H9 (cell line): ENCODE measurements around the gene HAUS6. TPM values are rescaled to one million over a fixed set of nuclear protein-coding genes. Genes with fewer than 3 reads are reported as not detected.

Source experiments
- DNase-seq: peaks from one replicate; pipeline ENCODE4 v3.0.0-alpha.2; 2017
- H2AFZ ChIP-seq: one replicate; pipeline ENCODE4 v1.6.1; 2013; ENCODE audit warnings: mild to moderate bottlenecking, low read length, control low read depth, moderate library complexity
- H2AK5ac ChIP-seq: 2 replicates; pipeline ENCODE4 v1.6.1; 2013; ENCODE audit warnings: low read length, control low read depth, mixed read lengths; ENCODE audit not compliant: insufficient read length
- H2BK120ac ChIP-seq: one replicate; pipeline ENCODE4 v1.6.1; 2013; ENCODE audit warnings: low read depth, mild to moderate bottlenecking, low read length, control low read depth, inconsistent platforms; ENCODE audit not compliant: poor library complexity, severe bottlenecking
- H2BK12ac ChIP-seq: 2 replicates; pipeline ENCODE4 v1.6.1; 2013; ENCODE audit warnings: low read length, control low read depth, mixed read lengths, low read depth; ENCODE audit not compliant: insufficient read length
- H2BK15ac ChIP-seq: 2 replicates; pipeline ENCODE4 v1.6.1; 2013; ENCODE audit warnings: low read depth, low read length, control low read depth
- H2BK20ac ChIP-seq: one replicate; pipeline ENCODE4 v1.6.1; 2013; ENCODE audit warnings: low read depth, mild to moderate bottlenecking, low read length, control low read depth, inconsistent platforms; ENCODE audit not compliant: poor library complexity, severe bottlenecking
- H2BK5ac ChIP-seq: 2 replicates; pipeline ENCODE4 v1.6.1; 2013; ENCODE audit warnings: low read length, control low read depth, mixed read lengths; ENCODE audit not compliant: insufficient read length
- H3K14ac ChIP-seq: 2 replicates; pipeline ENCODE4 v1.6.1; 2013; ENCODE audit warnings: low read length, control low read depth; ENCODE audit not compliant: insufficient read depth
- H3K18ac ChIP-seq: 2 replicates; pipeline ENCODE4 v1.6.1; 2013; ENCODE audit warnings: low read depth, mild to moderate bottlenecking, mixed read lengths, low read length, control low read depth; ENCODE audit not compliant: insufficient read length
- H3K23ac ChIP-seq: 2 replicates; pipeline ENCODE4 v1.6.1; 2013; ENCODE audit warnings: low read length, control low read depth, mixed read lengths, low read depth; ENCODE audit not compliant: insufficient read length
- H3K23me2 ChIP-seq: 2 replicates; pipeline ENCODE4 v1.6.1; 2013; ENCODE audit warnings: low read depth, mild to moderate bottlenecking, mixed read lengths, low read length, control low read depth; ENCODE audit not compliant: insufficient read length, poor library complexity, severe bottlenecking
- H3K27ac ChIP-seq: 2 replicates; pipeline ENCODE4 v1.5.1; 2013; ENCODE audit warnings: low read length, control low read depth, mixed read lengths, low read depth; ENCODE audit not compliant: insufficient read length
- H3K27me3 ChIP-seq: 2 replicates; pipeline ENCODE4 v1.6.1; 2013; ENCODE audit warnings: low read length, control low read depth, inconsistent platforms; ENCODE audit not compliant: insufficient read depth
- H3K4ac ChIP-seq: 2 replicates; pipeline ENCODE4 v1.6.1; 2013; ENCODE audit warnings: low read depth, mild to moderate bottlenecking, control low read depth, inconsistent platforms, low read length, moderate library complexity
- H3K4me1 ChIP-seq: 2 replicates; pipeline ENCODE4 v1.6.1; 2013; ENCODE audit warnings: low read length, control low read depth, inconsistent platforms; ENCODE audit not compliant: insufficient read depth
- H3K4me2 ChIP-seq: 2 replicates; pipeline ENCODE4 v1.6.1; 2013; ENCODE audit warnings: low read length, control low read depth, mixed read lengths; ENCODE audit not compliant: insufficient read length, insufficient read depth
- H3K56ac ChIP-seq: 2 replicates; pipeline ENCODE4 v1.6.1; 2013; ENCODE audit warnings: low read depth, mild to moderate bottlenecking, mixed read lengths, low read length, control low read depth; ENCODE audit not compliant: insufficient read length
- H3K79me1 ChIP-seq: 2 replicates; pipeline ENCODE4 v1.6.1; 2013; ENCODE audit warnings: low read depth, mild to moderate bottlenecking, moderate library complexity, low read length, control low read depth, inconsistent platforms; ENCODE audit not compliant: insufficient read depth, poor library complexity, severe bottlenecking
- H3K79me2 ChIP-seq: 2 replicates; pipeline ENCODE4 v1.6.1; 2013; ENCODE audit warnings: low read length, control low read depth, inconsistent platforms; ENCODE audit not compliant: insufficient read depth
- H3K9ac ChIP-seq: 2 replicates; pipeline ENCODE4 v1.6.1; 2013; ENCODE audit warnings: low read length, control low read depth, mixed read lengths; ENCODE audit not compliant: insufficient read length; ENCODE audit errors: extremely low read depth
- H3K9me3 ChIP-seq: one replicate; pipeline ENCODE4 v1.6.1; 2013; ENCODE audit warnings: low read depth, low read length, inconsistent platforms; ENCODE audit not compliant: control insufficient read depth
- H3T11ph ChIP-seq: one replicate; pipeline ENCODE4 v1.6.1; 2013; ENCODE audit warnings: mild to moderate bottlenecking, low read length, control low read depth, inconsistent platforms
- H4K20me1 ChIP-seq: one replicate; pipeline ENCODE4 v1.6.1; 2013; ENCODE audit not compliant: control insufficient read depth, insufficient read length, insufficient read depth
- H4K5ac ChIP-seq: 2 replicates; pipeline ENCODE4 v1.6.1; 2013; ENCODE audit warnings: low read depth, mild to moderate bottlenecking, mixed read lengths, low read length, control low read depth; ENCODE audit not compliant: insufficient read length
- H4K8ac ChIP-seq: replicated peaks from 2 replicates; pipeline ENCODE4 v1.6.1; 2013; ENCODE audit warnings: low read length, control low read depth, mixed read lengths, low read depth; ENCODE audit not compliant: insufficient read length
- H4K91ac ChIP-seq: 2 replicates; pipeline ENCODE4 v1.6.1; 2013; ENCODE audit warnings: low read depth, mild to moderate bottlenecking, moderate library complexity, mixed read lengths, low read length, control low read depth; ENCODE audit not compliant: insufficient read length
- H3K27ac Mint-ChIP-seq, 3 experiments: 2 replicates in 2 of 3; 3 replicates in 1 of 3; pipeline ENCODE4 v1.8.0; 2020 to 2021; ENCODE audit warnings: mixed read lengths in 3 of 3, mild to moderate bottlenecking in 1 of 3, moderate library complexity in 1 of 3
- H3K27me3 Mint-ChIP-seq: 2 replicates; pipeline ENCODE4 v1.8.0; 2021; ENCODE audit warnings: low read depth, mild to moderate bottlenecking, moderate library complexity, mixed read lengths
- H3K36me3 Mint-ChIP-seq, 3 experiments: 2 replicates in 2 of 3; 3 replicates in 1 of 3; pipeline ENCODE4 v1.8.0; 2020 to 2021; ENCODE audit warnings: low read depth in 3 of 3, mixed read lengths in 3 of 3; ENCODE audit not compliant: insufficient read depth in 1 of 3
- H3K4me1 Mint-ChIP-seq, 2 experiments: 2 replicates each; pipeline ENCODE4 v1.8.0; 2020; ENCODE audit warnings: mixed read lengths in 2 of 2
- H3K4me3 Mint-ChIP-seq, 2 experiments: 2 replicates in 1 of 2; 3 replicates in 1 of 2; pipeline ENCODE4 v1.8.0; 2020 to 2021; ENCODE audit warnings: mild to moderate bottlenecking in 2 of 2, mixed read lengths in 2 of 2, moderate library complexity in 1 of 2
- H3K9me3 Mint-ChIP-seq, 2 experiments: 2 replicates in 1 of 2; 3 replicates in 1 of 2; pipeline ENCODE4 v1.8.0; 2020; ENCODE audit warnings: mild to moderate bottlenecking in 2 of 2, mixed read lengths in 2 of 2, moderate library complexity in 1 of 2
- CTCF ChIP-seq: fragments of 200-600 bp; sonication (generic); conservative IDR thresholded peaks from 3 replicates; pipeline ENCODE4 v1.8.0; 2021; ENCODE audit warnings: antibody characterized with exemption, mild to moderate bottlenecking
- WGBS: extraction: QIAGEN DNeasy Blood & Tissue Kit; methylation state at CpG from one replicate; pipeline ENCODE4 v1.1.7; 2013; ENCODE audit warnings: missing lambda C conversion rate, low lambda C conversion rate, mixed read lengths; ENCODE audit not compliant: insufficient read length; ENCODE audit errors: extremely low coverage; 5-methylcytosine and 5-hydroxymethylcytosine counted together
- total RNA-seq: library from RNA; stranded (reverse); gene quantifications from 2 replicates; pipeline ENCODE4 v1.2.1, GENCODE V29; 2021

Gene HAUS6
- total RNA-seq, 1 experiment from 2014 or later = 42.3 TPM

DNA sequence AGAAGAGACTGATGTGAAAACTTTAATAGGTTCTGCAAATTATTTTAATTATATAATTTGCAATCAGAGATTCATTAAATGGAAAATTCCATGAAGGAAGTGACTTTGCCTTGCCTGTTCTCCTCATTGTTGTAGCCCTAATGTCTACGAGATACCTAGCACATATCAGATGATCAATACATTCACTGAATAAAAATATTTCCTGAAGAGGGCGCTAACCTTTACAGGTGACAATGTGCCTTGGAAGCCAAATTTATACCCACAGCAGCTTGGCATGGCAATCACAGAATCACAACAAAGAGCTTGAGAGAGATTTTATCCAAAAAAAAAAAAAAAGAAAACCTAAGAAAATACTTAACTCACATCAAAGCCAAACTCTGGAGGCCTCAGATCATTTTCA, 17.4 kb downstream of the HAUS6 start:
- Histone ChIP-seq H3K27me3 (no peaks in the 10 kb centered on the region), H3K9ac (no peak overlapping the region), H2AFZ (no peak overlapping the region), H3K79me1 (no peaks in the 10 kb centered on the region), H3T11ph (no peak overlapping the region), H2AK5ac (no peak overlapping the region), H3K9me3 (no peaks in the 10 kb centered on the region), H3K4me1 (no peaks in the 10 kb centered on the region), H2BK5ac (no peak overlapping the region), H2BK15ac (no peak overlapping the region), H3K14ac (no peak overlapping the region), H3K23me2 (no peaks in the 10 kb centered on the region), H2BK20ac (no peak overlapping the region), H2BK12ac (no peak overlapping the region), H3K4ac (no peak overlapping the region), H3K23ac (no peak overlapping the region), H3K18ac (no peak overlapping the region), H3K27ac (no peak overlapping the region), H3K4me2 (no peak overlapping the region), H3K79me2 (no peaks in the 10 kb centered on the region), H4K20me1 (no peaks in the 10 kb centered on the region), H2BK120ac (no peak overlapping the region), H3K56ac (no peak overlapping the region), H4K91ac (no peak overlapping the region), H4K5ac (no peak overlapping the region), H4K8ac (no peak overlapping the region)
- no peak overlapping the region for H3K27ac Mint-ChIP-seq
- TF ChIP-seq CTCF = peak; percentile 72
- H3K4me1 Mint-ChIP-seq = no peaks in the 10 kb centered on the region
- no peaks in the 10 kb centered on the region for H3K27me3 Mint-ChIP-seq
- H3K36me3 Mint-ChIP-seq = peaks cover 30 to 78% (median 58%) of the 10 kb centered on the region in 3 experiments
- H3K9me3 Mint-ChIP-seq = no peaks in the 10 kb centered on the region
- no peak for DNase-seq
- WGBS = no CpG with 5 or more reads among the region's 2 CpGs
- no peak overlapping the region for H3K4me3 Mint-ChIP-seq
